HG02973 (cell line): ENCODE data around the gene RFX3.
A peak's percentile ranks its signal among the peaks of the same experiment; 100 is the strongest.

Source experiments
- ATAC-seq: cut with Tn5 transposase; IDR thresholded peaks from one replicate; pipeline ENCODE4 v1.9.1; 2021; ENCODE audit warnings: moderate library complexity; ENCODE audit not compliant: unreplicated experiment

RFX3 gene

DNA sequence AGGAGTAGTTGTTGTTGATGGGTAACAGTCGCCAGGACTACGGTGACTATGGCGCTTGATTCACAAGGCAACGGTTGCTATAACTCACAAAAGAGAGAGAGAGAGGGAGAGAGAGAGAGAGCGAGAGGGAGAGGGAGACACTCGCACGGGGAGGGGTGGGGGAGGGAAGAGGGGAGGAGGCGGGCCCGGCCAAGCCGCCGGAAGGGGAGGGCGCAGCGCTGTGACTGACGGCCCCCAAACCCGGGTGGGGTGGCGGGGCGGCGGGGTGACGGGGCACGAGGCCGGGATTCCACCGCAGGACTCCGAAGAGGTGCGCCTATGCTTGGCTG is at the start of gene RFX3:
Gene RFX3 (minus strand): TSS at position 166 of the 329 bp plus-strand sequence. CDS start 130,413 bp downstream, outside the sequence.
- peak; percentile 44 for ATAC-seq

- ATAC-seq = no peak
Measured at GRCh38 chr9:3571500-3571899, 45.7 kb upstream of the RFX3 start.

- ATAC-seq = no peak
Measured at GRCh38 chr9:3569529-3569928, 43.7 kb upstream of the RFX3 start.

DNA sequence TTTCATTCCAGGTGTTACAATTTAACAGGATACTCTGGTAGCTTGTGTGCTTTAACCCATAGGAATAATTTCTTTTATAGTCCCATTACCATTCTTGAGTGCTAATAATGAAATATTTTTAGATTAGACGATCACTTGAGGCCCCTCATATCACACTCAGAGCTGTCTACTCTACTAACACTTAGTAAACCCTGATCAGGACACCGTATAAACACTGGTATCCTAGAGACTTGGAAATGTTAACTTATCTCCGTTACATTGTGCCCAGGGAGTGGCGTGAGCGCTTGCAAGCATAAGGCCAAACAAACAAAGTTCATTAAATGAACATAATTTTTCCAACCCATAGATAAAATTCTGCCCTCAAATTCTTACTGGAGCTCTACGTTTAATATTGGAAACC is 42.2 kb upstream of the RFX3 start:
- no peak for ATAC-seq

GRCh38 chr9:3553076-3553765 is 27.4 kb upstream of the RFX3 start:
- no peak for ATAC-seq

DNA sequence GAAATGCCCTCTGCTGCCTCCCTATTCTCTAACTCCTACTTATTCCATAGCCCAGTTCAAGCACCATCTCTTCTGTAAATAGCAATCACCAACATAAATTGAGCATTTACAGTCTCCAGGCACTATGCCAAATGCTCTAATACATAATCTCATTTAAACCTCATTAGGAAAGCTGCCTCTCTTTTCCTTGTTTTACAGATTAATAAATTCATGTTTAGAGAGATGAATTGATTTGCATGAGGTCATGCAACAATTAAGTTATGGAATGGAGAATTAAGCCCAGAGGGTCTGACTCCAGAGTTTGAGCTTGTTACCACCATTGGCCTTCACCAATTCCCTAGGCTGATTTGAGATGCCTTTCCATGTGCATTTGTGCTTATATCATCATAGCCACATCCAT is 23.4 kb upstream of the RFX3 start:
- no peak for ATAC-seq

GRCh38 chr9:3548648-3549047 is 22.8 kb upstream of the RFX3 start:
- ATAC-seq = no peak

DNA sequence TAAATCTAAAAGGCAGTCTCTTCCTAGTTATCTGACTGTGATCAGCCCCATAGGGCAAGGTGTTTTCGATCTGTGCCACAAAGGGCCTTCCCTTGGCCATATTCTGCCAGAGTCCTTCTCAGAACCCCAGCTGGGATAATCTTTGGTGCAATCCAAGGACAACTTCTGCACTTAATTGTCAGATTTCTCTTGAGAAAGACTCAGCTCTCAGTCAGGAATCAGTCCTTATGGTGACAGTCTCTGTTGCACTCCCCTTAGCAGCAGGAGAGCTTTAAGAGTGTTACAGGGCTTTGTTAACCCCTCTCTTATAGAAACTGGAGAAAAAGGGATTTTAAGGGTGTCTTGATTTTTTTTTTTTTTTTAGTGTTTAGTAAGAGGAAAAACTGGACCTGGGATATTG is 15.4 kb upstream of the RFX3 start:
- ATAC-seq = no peak

GRCh38 chr9:3534614-3535404 is 9.0 kb upstream of the RFX3 start:
- no peak for ATAC-seq

GRCh38 chr9:3532158-3532557 is 6.4 kb upstream of the RFX3 start:
- no peak for ATAC-seq

DNA sequence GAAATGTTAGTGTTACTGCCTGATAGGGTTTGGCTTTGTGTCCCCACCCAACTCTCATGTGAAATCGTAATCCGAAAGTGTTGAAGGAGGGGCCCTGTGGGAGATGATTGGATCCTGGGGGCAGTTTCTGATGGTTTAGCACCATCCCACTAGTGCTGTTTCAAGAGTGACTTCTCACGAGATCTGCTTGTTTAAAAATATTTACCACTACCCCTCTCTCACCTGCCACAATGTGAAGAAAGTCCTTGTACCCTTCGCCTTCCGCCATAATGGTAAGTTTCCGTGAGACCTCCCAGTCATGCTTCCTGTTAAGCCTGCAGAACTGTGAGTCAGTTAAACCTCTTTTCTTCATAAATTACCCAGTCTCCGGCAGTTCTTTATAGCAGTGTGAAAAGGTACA is 2.6 kb upstream of the RFX3 start:
- ATAC-seq = no peak

GRCh38 chr9:3526997-3527940 is 1.5 kb upstream of the RFX3 start:
- no peak for ATAC-seq

- ATAC-seq = peak; percentile 41
Measured at GRCh38 chr9:3526165-3526996, 580 bp upstream of the RFX3 start.

- ATAC-seq = no peak
Measured at GRCh38 chr9:3525096-3525835, 535 bp downstream of the RFX3 start.

DNA sequence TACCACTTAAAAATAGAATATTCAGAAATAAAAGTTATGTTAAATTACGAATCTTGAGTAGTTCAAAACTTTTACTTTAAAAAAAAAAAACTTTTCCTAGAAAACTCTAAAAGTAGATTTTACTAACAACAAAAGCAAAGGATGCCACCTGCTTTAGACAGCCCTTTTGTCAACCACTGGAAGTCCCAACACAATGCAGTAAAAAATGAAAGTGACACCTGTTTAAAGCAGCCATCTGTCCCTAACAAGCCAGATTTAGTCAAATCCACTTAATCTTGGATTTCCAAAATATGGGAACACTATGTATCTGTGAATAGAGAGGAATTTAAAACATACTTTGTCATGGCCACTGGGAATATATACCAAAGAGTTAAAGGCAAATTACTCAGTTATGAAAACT is 3.8 kb downstream of the RFX3 start:
- no peak for ATAC-seq

DNA sequence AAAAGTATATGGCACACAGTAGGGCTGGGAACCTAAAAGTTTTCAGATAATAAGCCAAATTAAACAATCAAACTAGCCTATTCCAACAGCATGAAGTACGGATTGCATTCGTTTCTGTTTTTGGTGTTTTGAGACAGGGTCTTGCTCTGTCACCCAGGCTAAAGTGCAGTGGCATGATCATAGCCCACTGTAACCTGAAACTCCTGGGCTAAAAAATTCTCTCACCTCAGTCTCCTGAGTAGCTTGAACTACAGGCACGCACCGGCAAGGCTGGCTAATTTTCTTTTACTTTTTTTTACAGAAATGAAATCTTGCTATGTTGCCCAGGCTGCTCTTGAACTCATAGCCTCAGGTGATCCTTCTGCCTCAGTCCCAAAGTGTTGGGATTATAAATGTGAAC is 5.2 kb downstream of the RFX3 start:
- no peak for ATAC-seq

- ATAC-seq = peak; percentile 49
Measured at GRCh38 chr9:3517377-3518048, 8.3 kb downstream of the RFX3 start.

DNA sequence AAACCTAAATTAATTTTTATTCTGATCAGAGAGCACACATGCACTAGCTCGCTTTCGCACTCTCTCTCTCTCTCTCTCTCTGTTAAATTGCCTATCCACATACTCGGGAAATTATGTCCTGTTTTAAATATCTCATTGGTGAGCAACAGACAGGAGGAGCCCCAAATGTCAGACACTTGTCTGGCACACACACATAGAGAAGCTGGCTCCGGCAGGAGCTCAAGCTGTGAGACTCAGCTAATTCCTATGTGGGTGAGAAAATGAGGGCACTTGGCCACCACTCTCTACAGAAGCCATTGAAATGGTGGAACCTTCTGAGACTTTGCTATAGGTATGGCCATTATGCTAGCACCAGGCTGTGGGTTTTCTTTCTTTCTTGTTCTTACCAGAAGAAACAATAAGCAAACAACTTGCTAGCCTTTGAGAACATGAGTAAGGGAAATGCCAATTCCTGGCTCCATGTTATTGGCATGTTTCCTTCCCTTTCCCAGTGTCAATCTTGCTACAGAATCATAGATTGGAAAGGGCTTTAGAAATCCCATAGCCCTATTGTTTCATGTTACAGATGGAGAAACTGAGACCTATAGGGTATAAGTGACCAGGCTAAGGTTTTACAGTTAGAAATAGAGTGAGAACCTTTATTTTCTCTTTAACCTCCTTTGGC is 9.0 kb downstream of the RFX3 start:
- ATAC-seq = no peak

DNA sequence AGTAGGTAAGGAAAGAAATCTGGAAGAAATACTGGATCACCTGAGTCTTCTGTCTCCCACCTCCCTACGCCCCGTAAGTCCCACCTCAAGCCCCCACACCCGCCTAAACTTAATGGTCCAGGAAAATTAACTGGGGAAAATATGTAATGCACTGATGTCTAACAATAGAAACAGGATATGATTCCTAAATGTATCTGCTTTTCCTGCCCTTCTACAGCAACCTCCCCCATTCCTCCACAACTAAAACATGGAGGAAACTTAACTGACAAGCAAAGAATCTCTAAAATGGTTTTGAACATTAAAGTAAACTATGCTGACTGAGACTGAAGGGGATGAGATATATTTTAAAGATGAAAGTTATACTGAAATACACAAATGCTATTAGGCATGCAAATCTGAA is 10.4 kb downstream of the RFX3 start:
- no peak for ATAC-seq
